Measurements from ENCODE around the gene PLEKHM1.
"Not testable (repeated sequence)": the region's sequence is repeated elsewhere in the genome, so short reads cannot be mapped to it uniquely, and the experiment has no call there.

DNA sequence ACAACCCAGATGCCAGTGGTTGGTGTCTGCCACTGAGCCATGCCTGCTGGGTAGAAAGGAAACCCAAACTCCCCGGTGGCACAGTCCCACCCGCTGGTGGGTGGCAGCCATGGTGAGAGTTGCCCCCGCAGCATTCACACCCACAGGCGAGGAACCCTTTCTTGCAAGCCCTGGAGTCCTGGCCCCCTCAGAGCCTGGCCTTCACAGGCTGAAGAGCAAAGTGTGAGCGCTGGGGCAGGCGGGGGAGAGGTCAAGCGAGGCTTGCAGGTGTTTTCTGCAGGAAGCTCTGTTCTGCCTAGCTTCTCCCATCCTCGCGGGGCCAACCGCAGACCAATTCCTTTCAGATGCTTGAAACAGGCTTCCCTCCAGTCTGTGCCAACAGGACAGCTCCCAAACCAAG is 38.9 kb downstream of the PLEKHM1 start:
- not testable (repeated sequence) for TF ChIP-seq ZNF543, SATB2 (CRISPR knock-in tag; IDR thresholded peaks at IDR 0.05)
